ENCODE data around the gene ACSM3.

DNA sequence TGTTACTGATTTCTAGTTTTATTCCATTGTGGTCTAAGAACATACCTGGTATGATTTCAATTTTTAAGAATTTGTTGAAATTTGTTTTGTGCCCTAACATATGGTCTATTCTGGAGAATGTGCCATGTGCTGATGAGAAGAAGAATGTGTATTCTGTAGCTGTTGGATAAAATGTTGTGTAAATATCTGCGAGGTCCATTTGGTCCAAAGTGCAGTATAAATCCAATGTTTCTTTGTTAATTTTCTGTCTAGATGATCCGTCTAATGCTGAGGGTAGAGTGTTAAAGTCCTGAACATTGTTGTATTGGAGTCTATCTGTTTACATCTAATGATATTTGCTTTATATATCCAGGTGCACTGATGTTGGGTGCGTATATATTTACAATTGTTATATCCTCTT, 9.9 kb downstream of the ACSM3 start:
- no peak for TF ChIP-seq EZH2 (IDR thresholded peaks at IDR 0.05)
- no peak for TF ChIP-seq POLR2AphosphoS5 (IDR thresholded peaks at IDR 0.05; ENCODE audit: borderline replicate concordance, low read depth, low read length)
